WTC11 (cell line): ENCODE data around the gene GDPD3. TPM values are rescaled to one million over a fixed set of nuclear protein-coding genes. Genes with fewer than 3 reads are reported as not detected.

Experiments
- ATAC-seq: fragments of 200-7000 bp; cut with Tn5 transposase; 2 replicates; pipeline ENCODE4 v1.10.0; 2021; ENCODE audit warnings: mild to moderate bottlenecking, moderate library complexity
- Bru-seq: library from RNA; stranded (reverse); fragments of 400-500 nt; gene quantifications from one replicate; lab custom pipeline; 2021; lab: Mats Ljungman, UMichigan
- CTCF ChIA-PET: fragments of 300-600 bp; sonication (Branson Sonifier 250); formaldehyde crosslinking; loops from one replicate; lab custom pipeline; 2021; ENCODE audit warnings: antibody characterized with exemption; lab: Charles Lee
- POLR2A ChIA-PET: fragments of 350-600 bp; sonication (Branson Sonifier 250); formaldehyde crosslinking; loops from one replicate; lab custom pipeline; 2021; ENCODE audit warnings: antibody characterized with exemption; lab: Charles Lee
- DNase-seq: peaks from one replicate; pipeline ENCODE4 v3.0.0; 2021; ENCODE audit warnings: low spot score
- H3K27ac Mint-ChIP-seq: 2 replicates; pipeline ENCODE4 v1.8.0; 2021; ENCODE audit warnings: mixed read lengths
- H3K27me3 Mint-ChIP-seq: 2 replicates; pipeline ENCODE4 v1.8.0; 2021; ENCODE audit warnings: low read depth, mild to moderate bottlenecking, moderate library complexity, mixed read lengths
- H3K36me3 Mint-ChIP-seq: 2 replicates; pipeline ENCODE4 v1.8.0; 2021; ENCODE audit warnings: mixed read lengths
- H3K4me1 Mint-ChIP-seq: 2 replicates; pipeline ENCODE4 v1.8.0; 2022; ENCODE audit warnings: mixed read lengths
- H3K4me3 Mint-ChIP-seq: 2 replicates; pipeline ENCODE4 v1.8.0; 2021; ENCODE audit warnings: mild to moderate bottlenecking, moderate library complexity, mixed read lengths
- H3K9me3 Mint-ChIP-seq: 2 replicates; pipeline ENCODE4 v1.8.0; 2021; ENCODE audit warnings: mixed read lengths
- ATF3 ChIP-seq: sonication (generic); formaldehyde crosslinking; conservative IDR thresholded peaks from 2 replicates; pipeline ENCODE4 v1.8.1; 2022; ENCODE audit warnings: mild to moderate bottlenecking, missing genetic modification reagents
- CREM ChIP-seq: sonication (generic); formaldehyde crosslinking; IDR thresholded peaks from 2 replicates; pipeline ENCODE4 v1.8.1; 2022; ENCODE audit warnings: mild to moderate bottlenecking, missing genetic modification reagents, moderate library complexity
- GABPB1 ChIP-seq: sonication (generic); formaldehyde crosslinking; IDR thresholded peaks from 2 replicates; pipeline ENCODE4 v1.8.1; 2023; ENCODE audit warnings: mild to moderate bottlenecking, missing genetic modification reagents
- GRHL2 ChIP-seq: fragments of 250-450 bp; sonication (Bioruptor Pico); IDR thresholded peaks from 2 replicates; pipeline ENCODE4 v1.8.0; 2022; ENCODE audit warnings: mild to moderate bottlenecking, moderate library complexity; ENCODE audit not compliant: insufficient replicate concordance, severe bottlenecking
- GTF2I ChIP-seq: fragments of 250-450 bp; sonication (Bioruptor Pico); conservative IDR thresholded peaks from 2 replicates; pipeline ENCODE4 v1.4.0; 2021; ENCODE audit warnings: mild to moderate bottlenecking
- HMGA2 ChIP-seq: fragments of 250-450 bp; sonication (Bioruptor Pico); IDR thresholded peaks from 2 replicates; pipeline ENCODE4 v1.4.0; 2021; ENCODE audit warnings: mild to moderate bottlenecking, moderate library complexity
- IRF2 ChIP-seq: sonication (generic); formaldehyde crosslinking; IDR thresholded peaks from 2 replicates; pipeline ENCODE4 v1.8.0; 2022; ENCODE audit warnings: low read depth, missing genetic modification reagents, borderline replicate concordance
- JAZF1 ChIP-seq: fragments of 250-450 bp; sonication (Bioruptor Pico); IDR thresholded peaks from 2 replicates; pipeline ENCODE4 v1.9.0; 2021; ENCODE audit warnings: moderate library complexity, mild to moderate bottlenecking, inconsistent platforms
- MLX ChIP-seq: sonication (generic); formaldehyde crosslinking; IDR thresholded peaks from 2 replicates; pipeline ENCODE4 v1.8.1; 2023; ENCODE audit warnings: mild to moderate bottlenecking, missing genetic modification reagents, moderate library complexity
- MYBL2 ChIP-seq: sonication (generic); formaldehyde crosslinking; IDR thresholded peaks from 2 replicates; pipeline ENCODE4 v1.8.1; 2023; ENCODE audit warnings: mild to moderate bottlenecking, moderate library complexity, missing genetic modification reagents
- NFE2L1 ChIP-seq: sonication (generic); formaldehyde crosslinking; IDR thresholded peaks from 2 replicates; pipeline ENCODE4 v1.8.1; 2023; ENCODE audit warnings: missing genetic modification reagents
- NFYB ChIP-seq: sonication (generic); formaldehyde crosslinking; conservative IDR thresholded peaks from 2 replicates; pipeline ENCODE4 v1.8.0; 2022; ENCODE audit warnings: low read depth, missing genetic modification reagents
- NR2C2 ChIP-seq: sonication (generic); formaldehyde crosslinking; IDR thresholded peaks from 2 replicates; pipeline ENCODE4 v1.8.0; 2022; ENCODE audit warnings: mild to moderate bottlenecking, missing genetic modification reagents
- NR3C1 ChIP-seq: sonication (generic); formaldehyde crosslinking; conservative IDR thresholded peaks from 2 replicates; pipeline ENCODE4 v1.8.1; 2023; ENCODE audit warnings: low read depth, mild to moderate bottlenecking, missing genetic modification reagents
- PREB ChIP-seq: sonication (generic); formaldehyde crosslinking; IDR thresholded peaks from 2 replicates; pipeline ENCODE4 v1.8.1; 2022; ENCODE audit warnings: mild to moderate bottlenecking, missing genetic modification reagents, moderate library complexity, borderline replicate concordance
- PRRX2 ChIP-seq: fragments of 250-450 bp; sonication (Bioruptor Pico); IDR thresholded peaks from 2 replicates; pipeline ENCODE4 v1.8.0; 2021; ENCODE audit warnings: mild to moderate bottlenecking
- TEAD1 ChIP-seq: sonication (generic); formaldehyde crosslinking; IDR thresholded peaks from 2 replicates; pipeline ENCODE4 v1.8.0; 2022; ENCODE audit warnings: mild to moderate bottlenecking, missing genetic modification reagents
- ZBTB21 ChIP-seq: sonication (generic); formaldehyde crosslinking; IDR thresholded peaks from 2 replicates; pipeline ENCODE4 v1.8.1; 2023; ENCODE audit warnings: mild to moderate bottlenecking, missing genetic modification reagents, borderline replicate concordance
- ZBTB43 ChIP-seq: sonication (generic); formaldehyde crosslinking; IDR thresholded peaks from 2 replicates; pipeline ENCODE4 v1.8.1; 2023; ENCODE audit warnings: mild to moderate bottlenecking, missing genetic modification reagents
- ZNF121 ChIP-seq: sonication (generic); formaldehyde crosslinking; IDR thresholded peaks from 2 replicates; pipeline ENCODE4 v1.8.0; 2023; ENCODE audit warnings: missing genetic modification reagents
- ZNF138 ChIP-seq: sonication (generic); formaldehyde crosslinking; conservative IDR thresholded peaks from 2 replicates; pipeline ENCODE4 v1.8.1; 2022; ENCODE audit warnings: mild to moderate bottlenecking, moderate library complexity, missing genetic modification reagents
- ZNF232 ChIP-seq: sonication (generic); formaldehyde crosslinking; IDR thresholded peaks from 2 replicates; pipeline ENCODE4 v1.8.0; 2022; ENCODE audit warnings: mild to moderate bottlenecking, missing genetic modification reagents
- ZNF396 ChIP-seq: fragments of 250-450 bp; sonication (Bioruptor Pico); IDR thresholded peaks from 2 replicates; pipeline ENCODE4 v1.8.0; 2021; ENCODE audit warnings: mild to moderate bottlenecking, moderate library complexity, borderline replicate concordance
- long read RNA-seq, 3 experiments: library from RNA in 1 of 3; library from capped mRNA in 1 of 3; library from polyadenylated mRNA in 1 of 3; unstranded in 2 of 3; stranded (forward) in 1 of 3; transcript quantifications; one replicate each; pipeline ENCODE4 v2.0.0, GENCODE V29; 2021
- total RNA-seq: library from RNA; stranded (reverse); gene quantifications from 3 replicates; pipeline ENCODE4 v1.2.3, GENCODE V29; 2021
- TF ChIP-seq, protein P1 (sequence below): sonication (generic); formaldehyde crosslinking; IDR thresholded peaks from 2 replicates; pipeline ENCODE4 v1.8.0; 2023; ENCODE audit warnings: missing genetic modification reagents
- TF ChIP-seq, protein P2 (sequence below): sonication (generic); formaldehyde crosslinking; IDR thresholded peaks from 2 replicates; pipeline ENCODE4 v1.8.0; 2023; ENCODE audit warnings: mild to moderate bottlenecking, missing genetic modification reagents
- TF ChIP-seq, protein P3 (sequence below): sonication (generic); formaldehyde crosslinking; IDR thresholded peaks from 2 replicates; pipeline ENCODE4 v1.8.0; 2022; ENCODE audit warnings: mild to moderate bottlenecking, missing genetic modification reagents
- TF ChIP-seq, protein P4 (sequence below): fragments of 250-450 bp; sonication (Bioruptor Pico); IDR thresholded peaks from 2 replicates; pipeline ENCODE4 v1.9.0; 2021; ENCODE audit warnings: mild to moderate bottlenecking

The GDPD3 gene, protein sequence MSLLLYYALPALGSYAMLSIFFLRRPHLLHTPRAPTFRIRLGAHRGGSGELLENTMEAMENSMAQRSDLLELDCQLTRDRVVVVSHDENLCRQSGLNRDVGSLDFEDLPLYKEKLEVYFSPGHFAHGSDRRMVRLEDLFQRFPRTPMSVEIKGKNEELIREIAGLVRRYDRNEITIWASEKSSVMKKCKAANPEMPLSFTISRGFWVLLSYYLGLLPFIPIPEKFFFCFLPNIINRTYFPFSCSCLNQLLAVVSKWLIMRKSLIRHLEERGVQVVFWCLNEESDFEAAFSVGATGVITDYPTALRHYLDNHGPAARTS
- 1.5 to 2.5 TPM (median 1.8 TPM) in 3 replicates for total RNA-seq
- percentile 26 among the genes with signal in this experiment for Bru-seq, nascent RNA
- long read RNA-seq, experiment 1, result 0 reads
- long read RNA-seq, experiment 2, partial matches to known transcripts, result 5 of 13 reads
- long read RNA-seq, experiment 2, other reads (novel, unspliced or antisense), result 8 of 13 reads
- long read RNA-seq, experiment 3, result 0 reads

- ATAC-seq (no peak; the same call in 1 of the 2 replicates), DNase-seq (no peak)
- Mint-ChIP-seq H3K27ac (no peak within 1 kb of the TSS), H3K4me1 (peaks cover 3% of the 10 kb centered on the region), H3K27me3 (no peaks in the 10 kb centered on the region), H3K4me3 (no peak within 1 kb of the TSS), H3K36me3 (no peaks in the 10 kb centered on the region; the same call in 1 of the 2 replicates), H3K9me3 (no peaks in the 10 kb centered on the region)
- ChIA-PET POLR2A (interaction anchor here (0.9 kb wide), 1 partner anchor 21 kb away, joined by 3 read pairs; the partner anchor contains the start of gene TBX6), CTCF (interaction anchor here (0.6 to 6.9 kb wide), 31 partner anchors 8 to 545 kb away, joined by 3 to 129 read pairs (median 10); partner anchors contain the start of genes ALDOA, CD2BP2, CORO1A and DCTPP1)
- no peak; the same call in 1 of the 2 replicates for TF ChIP-seq GTF2I (CRISPR knock-in tag)
- no peak for TF ChIP-seq ZNF396 (CRISPR knock-in tag)
- TF ChIP-seq NFYB, result no peak
- no peak for TF ChIP-seq PRRX2 (CRISPR knock-in tag)
- no peak for TF ChIP-seq ZNF138 (CRISPR knock-in tag)
- no peak for TF ChIP-seq IRF2 (CRISPR knock-in tag)
- TF ChIP-seq ATF3 (CRISPR knock-in tag), result 0 out of 2 replicates have a peak, but pooled peaks have one; percentile 20
- no peak for TF ChIP-seq NR3C1
- TF ChIP-seq, protein P1, sequence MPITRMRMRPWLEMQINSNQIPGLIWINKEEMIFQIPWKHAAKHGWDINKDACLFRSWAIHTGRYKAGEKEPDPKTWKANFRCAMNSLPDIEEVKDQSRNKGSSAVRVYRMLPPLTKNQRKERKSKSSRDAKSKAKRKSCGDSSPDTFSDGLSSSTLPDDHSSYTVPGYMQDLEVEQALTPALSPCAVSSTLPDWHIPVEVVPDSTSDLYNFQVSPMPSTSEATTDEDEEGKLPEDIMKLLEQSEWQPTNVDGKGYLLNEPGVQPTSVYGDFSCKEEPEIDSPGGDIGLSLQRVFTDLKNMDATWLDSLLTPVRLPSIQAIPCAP (CRISPR knock-in tag), result no peak
- TF ChIP-seq GABPB1 (CRISPR knock-in tag), result no peak
- TF ChIP-seq GRHL2 (CRISPR knock-in tag), result no peak
- no peak for TF ChIP-seq CREM
- TF ChIP-seq NR2C2 (CRISPR knock-in tag), result no peak
- no peak for TF ChIP-seq TEAD1 (CRISPR knock-in tag)
- no peak for TF ChIP-seq MLX (CRISPR knock-in tag)
- no peak for TF ChIP-seq ZNF121 (CRISPR knock-in tag)
- TF ChIP-seq NFE2L1 (CRISPR knock-in tag), result 0 out of 2 replicates have a peak, but pooled peaks have one; percentile 39
- TF ChIP-seq PREB (CRISPR knock-in tag), result no peak
- 0 out of 2 replicates have a peak, but pooled peaks have one; percentile 9 for TF ChIP-seq MYBL2 (CRISPR knock-in tag)
- 0 out of 2 replicates have a peak, but pooled peaks have one; percentile 9 for TF ChIP-seq ZBTB43 (CRISPR knock-in tag)
- TF ChIP-seq JAZF1 (CRISPR knock-in tag), result no peak
- TF ChIP-seq, protein P2, sequence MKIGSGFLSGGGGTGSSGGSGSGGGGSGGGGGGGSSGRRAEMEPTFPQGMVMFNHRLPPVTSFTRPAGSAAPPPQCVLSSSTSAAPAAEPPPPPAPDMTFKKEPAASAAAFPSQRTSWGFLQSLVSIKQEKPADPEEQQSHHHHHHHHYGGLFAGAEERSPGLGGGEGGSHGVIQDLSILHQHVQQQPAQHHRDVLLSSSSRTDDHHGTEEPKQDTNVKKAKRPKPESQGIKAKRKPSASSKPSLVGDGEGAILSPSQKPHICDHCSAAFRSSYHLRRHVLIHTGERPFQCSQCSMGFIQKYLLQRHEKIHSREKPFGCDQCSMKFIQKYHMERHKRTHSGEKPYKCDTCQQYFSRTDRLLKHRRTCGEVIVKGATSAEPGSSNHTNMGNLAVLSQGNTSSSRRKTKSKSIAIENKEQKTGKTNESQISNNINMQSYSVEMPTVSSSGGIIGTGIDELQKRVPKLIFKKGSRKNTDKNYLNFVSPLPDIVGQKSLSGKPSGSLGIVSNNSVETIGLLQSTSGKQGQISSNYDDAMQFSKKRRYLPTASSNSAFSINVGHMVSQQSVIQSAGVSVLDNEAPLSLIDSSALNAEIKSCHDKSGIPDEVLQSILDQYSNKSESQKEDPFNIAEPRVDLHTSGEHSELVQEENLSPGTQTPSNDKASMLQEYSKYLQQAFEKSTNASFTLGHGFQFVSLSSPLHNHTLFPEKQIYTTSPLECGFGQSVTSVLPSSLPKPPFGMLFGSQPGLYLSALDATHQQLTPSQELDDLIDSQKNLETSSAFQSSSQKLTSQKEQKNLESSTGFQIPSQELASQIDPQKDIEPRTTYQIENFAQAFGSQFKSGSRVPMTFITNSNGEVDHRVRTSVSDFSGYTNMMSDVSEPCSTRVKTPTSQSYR (CRISPR knock-in tag), result no peak
- TF ChIP-seq, protein P3, sequence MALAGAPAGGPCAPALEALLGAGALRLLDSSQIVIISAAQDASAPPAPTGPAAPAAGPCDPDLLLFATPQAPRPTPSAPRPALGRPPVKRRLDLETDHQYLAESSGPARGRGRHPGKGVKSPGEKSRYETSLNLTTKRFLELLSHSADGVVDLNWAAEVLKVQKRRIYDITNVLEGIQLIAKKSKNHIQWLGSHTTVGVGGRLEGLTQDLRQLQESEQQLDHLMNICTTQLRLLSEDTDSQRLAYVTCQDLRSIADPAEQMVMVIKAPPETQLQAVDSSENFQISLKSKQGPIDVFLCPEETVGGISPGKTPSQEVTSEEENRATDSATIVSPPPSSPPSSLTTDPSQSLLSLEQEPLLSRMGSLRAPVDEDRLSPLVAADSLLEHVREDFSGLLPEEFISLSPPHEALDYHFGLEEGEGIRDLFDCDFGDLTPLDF (CRISPR knock-in tag), result no peak
- TF ChIP-seq ZBTB21 (CRISPR knock-in tag), result no peak
- TF ChIP-seq HMGA2 (CRISPR knock-in tag), result no peak
- TF ChIP-seq ZNF232 (CRISPR knock-in tag), result no peak
- TF ChIP-seq, protein P4, sequence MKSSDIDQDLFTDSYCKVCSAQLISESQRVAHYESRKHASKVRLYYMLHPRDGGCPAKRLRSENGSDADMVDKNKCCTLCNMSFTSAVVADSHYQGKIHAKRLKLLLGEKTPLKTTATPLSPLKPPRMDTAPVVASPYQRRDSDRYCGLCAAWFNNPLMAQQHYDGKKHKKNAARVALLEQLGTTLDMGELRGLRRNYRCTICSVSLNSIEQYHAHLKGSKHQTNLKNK (CRISPR knock-in tag), result no peak
Measured at GRCh38 chr16:30113031-30113710, at the start of gene GDPD3. GDPD3 (minus strand) TSS chr16:30113537; CDS start chr16:30113478, 59 bp downstream.
